NCI-H69 (cell line): ENCODE data around the gene NCOR2.
"Not testable (repeated sequence)": the region's sequence is repeated elsewhere in the genome, so short reads cannot be mapped to it uniquely, and the experiment has no call there.

ENCODE experiments used
- DNase-seq: peaks from one replicate; lab custom pipeline; 2025; lab: John Stamatoyannopoulos, UW

Gene NCOR2

DNA sequence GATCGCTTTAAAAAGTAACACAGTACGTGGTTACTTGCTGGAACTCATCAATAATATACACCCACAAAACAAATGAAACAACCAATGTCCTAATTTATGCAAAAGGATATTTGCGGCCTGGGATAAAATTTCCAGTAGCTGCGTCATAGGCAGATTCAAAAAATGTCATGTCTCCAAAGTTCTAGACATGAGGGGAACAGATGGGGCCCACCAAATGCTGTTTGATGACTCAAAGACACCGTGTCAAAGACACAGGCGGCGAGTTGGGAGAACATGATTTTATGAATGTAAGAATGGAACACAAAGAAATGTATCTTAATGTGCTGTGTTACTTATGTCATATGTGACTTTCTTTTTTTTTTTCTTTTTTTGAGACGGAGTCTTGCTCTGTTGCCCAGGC, 34.3 kb upstream of the NCOR2 start:
- DNase-seq: no peak

DNA sequence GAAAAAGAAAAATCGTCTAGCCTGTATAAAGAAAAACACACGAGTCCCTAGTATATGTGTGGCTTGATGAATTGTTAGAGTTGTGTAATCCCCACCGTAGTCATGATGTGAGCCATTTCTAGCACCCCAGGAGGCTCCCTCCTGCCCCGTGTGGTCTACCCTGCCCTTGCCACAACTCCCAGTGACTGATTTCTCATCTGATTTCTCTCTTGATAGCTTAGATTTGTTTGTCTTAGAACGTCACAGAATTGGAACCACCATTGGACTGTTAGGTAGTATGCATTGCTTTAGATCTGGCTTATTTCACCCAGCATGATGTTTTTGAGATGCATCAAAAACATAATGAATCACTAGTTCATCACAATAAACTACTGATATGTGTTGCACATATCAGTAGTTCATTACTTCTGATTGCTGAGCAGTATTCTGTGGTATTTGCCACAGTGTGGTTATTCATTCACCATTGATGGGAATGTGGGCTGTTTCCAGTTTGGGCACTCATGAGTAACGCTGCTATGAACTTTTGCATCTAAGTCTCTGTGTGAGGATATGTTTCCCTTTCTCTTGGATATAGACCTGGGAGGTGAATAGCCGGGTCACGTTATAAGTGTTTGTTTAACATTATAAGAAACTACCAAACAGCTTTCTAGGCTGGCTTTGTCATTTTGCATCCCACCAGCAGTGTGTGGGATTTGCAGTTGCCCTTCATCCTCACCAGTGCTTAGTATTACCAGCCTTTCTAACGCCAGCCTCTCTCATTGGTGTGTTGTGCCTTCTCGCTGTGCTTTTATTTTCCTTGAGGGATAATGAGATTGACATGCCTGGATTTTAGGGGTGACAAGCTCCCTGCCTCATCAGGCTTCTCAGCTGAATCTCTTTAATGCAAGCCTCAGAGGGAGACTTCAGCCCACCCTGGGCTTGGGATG, 31.9 kb upstream of the NCOR2 start:
- no peak for DNase-seq

DNA sequence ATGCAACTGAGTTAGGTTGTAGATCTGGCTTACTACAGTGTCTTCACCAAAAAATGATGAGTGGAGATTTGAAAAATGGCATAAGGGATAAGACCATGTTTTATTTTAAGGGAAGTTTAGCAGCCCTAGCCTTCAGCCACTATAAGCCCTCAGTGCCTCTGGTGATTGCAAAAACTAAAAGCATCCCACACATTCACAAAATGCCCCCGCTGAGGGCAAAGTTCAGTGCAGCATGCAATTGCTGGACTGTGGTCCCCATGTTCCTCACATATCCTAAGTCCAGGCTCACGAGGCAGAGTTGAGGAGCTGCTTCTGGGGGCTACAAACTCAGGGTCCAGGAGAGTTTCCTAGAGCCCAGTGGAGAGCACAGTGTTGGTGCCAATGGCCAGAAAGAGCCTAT, 29.6 kb upstream of the NCOR2 start:
- DNase-seq: no peak

DNA sequence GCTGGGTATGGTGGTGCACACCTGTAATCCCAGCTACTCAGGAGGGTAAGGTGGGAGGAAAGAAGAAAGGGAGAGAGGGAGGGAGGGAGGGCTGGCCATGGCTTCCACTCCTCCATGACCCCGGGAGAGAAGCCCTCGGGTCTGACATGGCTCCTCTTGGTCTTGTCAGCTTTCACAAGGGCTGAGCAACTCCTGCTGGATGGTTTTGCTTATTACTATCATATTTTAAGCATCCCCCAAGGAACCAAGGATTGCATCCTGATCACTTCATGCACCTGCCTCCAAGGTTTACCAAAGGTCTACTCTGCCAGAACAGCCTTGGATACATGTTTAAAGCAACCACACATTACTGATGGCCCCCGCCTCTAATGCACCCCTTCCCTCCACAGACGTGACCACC, 28.0 kb upstream of the NCOR2 start:
- no peak for DNase-seq

DNA sequence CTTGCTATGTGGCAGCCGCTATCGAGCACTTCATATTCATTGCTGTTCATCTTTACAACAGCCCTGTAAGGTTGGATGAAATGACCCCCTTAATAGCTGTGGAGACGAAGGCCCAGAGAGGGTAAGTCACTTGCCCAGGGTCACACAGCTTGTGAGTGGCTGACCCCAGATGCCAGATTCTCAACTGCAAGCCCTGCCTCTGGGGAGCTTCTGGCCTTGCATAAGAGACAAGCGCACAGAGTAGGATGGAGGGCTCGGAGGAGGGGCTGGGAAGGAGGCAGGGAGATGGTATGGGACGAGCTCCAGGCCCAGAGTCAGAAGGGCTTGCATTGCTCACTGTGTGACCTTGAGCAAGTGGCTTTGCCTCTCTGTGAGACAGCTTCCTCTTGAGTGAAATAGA, 27.4 kb upstream of the NCOR2 start:
- no peak for DNase-seq

DNA sequence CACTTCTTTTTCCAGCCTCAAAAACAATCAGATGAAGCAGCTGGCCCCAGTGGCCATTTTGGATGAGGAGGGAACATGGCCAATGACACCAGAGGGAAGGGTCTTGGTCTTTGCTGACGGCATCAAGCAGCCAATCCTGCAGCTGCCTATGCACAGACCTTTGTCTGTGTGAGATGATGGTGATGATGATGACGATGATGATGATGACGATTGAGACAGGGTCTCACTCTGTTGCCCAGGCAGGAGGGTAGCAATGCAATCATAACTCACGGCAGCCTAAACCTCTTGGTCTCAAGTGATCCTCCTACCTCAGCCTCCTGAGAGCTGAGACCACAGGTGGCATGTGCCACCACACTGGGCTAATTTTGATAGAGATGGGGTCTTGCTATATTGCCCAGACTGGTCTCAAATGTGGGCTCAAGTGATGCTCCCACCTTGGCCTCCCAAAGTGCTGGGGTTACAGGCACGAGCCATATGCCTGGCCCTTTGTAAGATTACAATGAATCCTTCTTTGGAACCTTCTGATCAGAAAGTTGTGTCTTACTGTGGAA, 26.5 kb upstream of the NCOR2 start:
- no peak for DNase-seq

DNA sequence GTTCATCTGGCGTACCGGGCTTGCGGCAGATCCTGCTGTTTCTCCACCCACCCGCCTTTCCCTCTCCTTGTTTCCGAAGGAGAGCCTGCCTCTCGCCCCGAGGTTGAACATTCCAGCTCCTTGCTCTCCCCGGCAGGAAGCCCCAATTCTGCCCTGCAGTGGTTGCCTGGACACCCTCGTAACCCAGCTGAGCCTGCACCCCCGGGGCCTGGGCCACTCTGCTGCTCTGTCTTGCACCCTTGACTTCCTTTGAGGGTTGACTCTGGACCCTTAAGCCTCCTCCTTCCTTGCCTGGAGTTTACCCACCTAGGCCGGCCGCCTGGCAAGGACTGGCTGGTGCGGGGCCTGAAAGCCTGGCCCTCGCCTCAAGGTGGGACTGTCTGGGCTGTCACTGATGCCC, 25.8 kb upstream of the NCOR2 start:
- DNase-seq: no peak

DNA sequence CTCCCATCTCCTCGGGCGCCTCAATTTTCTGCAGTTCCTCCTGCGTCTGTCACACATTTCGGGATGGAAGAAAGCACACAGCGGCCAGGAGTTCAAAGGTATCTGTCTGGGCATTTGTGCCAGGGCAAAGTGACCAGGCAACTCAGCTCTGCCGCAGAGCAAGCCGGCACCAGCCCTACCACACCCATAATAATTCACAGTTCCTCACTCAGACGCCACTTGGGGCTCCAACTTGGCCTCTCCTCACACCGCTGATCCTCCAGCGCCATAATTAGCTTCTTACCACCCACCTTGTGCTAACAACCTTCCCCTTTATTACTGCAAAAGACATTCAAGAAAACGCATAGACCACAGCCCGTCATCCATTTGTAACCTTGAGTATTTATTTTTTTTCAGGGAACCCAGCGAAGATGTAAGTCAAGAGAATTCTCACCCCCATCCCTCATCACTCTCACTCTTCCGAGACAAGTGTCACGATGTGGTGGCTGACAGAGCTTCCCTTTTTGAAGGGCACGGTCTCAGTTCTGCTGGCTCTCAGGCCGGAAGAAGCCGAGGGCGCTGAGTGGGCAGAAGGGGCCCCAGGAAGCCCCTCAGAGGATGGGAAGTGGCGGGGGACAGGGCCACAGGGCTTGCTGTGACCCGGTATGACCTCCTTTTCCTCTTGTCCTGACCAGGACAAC, 25.2 kb upstream of the NCOR2 start:
- peak; percentile 44 for DNase-seq

DNA sequence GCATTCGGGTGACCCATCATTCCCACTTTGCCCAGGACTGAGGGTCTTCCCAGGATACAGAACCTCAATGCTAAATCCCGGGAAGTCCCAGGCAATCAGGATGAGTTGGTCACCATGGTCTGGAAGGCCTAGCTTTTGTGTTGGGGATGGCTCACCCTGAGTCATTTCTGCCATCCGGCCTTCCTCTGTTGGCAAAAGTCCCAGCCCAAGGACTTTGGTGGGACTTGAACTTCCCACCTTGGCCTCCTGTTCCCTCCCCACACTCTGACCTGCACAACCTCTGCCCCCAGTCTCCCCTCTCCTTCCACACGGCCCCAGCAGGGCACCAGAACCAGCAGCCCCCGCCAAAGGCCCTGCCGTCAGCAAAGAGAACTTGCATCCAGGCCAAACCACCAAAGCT, 24.6 kb upstream of the NCOR2 start:
- DNase-seq: no peak

DNA sequence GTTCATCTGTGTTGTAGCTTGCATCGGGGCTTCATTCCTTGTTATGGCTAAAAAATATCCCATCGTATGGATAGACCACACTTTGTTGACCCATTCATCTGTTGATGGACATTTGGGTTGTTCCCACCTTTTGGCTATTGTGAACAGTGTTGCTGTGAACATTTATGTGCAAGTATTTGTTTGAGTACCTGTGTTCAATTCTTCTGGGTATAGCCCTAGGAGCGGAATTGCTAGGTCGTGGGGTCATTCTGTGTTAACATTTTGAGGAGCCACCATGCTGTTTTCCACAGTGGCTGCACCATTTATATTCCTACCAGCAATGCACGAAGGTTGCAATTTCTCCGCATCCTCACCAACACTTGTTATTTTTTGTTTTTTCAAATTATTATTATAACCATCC, 23.0 kb upstream of the NCOR2 start:
- no peak for DNase-seq

DNA sequence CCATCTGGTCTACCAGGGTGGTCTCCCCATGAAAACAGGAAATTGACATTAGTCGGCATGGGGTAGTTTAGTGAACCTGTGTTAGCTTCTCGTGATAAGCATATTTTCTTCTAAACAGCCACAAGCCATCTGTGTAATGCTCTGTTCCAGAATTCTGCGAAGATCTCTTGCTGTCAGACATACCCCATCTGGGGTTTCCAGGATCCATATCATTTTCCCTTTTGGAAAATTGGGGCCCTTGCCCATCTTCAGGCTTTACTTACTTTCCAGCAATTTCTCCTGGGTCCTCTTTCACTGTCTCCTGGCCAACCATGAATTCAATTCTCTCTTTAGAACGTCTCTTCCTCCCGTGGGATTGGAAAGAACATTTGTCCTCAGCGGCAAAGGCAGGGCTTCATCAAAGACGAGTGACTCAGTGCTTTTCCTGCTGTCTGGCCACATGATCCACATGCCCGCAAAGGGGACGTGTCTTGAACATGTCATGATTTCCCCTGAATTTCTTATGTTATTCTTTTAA, 21.4 kb upstream of the NCOR2 start:
- DNase-seq: no peak

DNA sequence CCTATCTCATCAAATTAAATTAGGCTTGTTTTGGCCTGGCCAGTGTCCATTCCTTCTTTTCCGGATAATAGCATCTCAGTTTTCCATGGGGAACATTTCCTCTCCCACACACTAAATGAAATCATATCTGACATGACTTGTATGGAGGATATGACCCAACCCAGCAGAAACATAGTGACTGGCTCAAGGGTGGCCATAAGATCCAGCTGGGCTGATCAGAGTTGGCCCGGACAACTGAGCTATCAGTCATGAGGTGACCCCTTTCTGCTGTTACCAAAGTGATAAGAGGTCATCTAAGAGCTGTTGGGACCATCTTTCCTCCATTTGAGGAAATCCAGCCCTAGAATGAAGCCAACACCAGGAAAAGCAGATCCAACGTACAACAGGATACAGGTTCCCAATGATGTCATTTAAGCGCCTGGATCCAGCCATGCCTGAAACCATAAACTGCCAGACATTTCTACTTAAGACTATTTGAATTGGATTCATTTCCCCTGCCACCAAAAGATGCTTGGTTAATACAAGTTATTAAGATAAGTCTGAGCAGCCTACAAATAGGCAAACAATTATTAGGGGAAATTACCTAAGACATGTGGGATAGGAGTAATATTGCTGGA, 20.7 kb upstream of the NCOR2 start:
- DNase-seq: no peak

DNA sequence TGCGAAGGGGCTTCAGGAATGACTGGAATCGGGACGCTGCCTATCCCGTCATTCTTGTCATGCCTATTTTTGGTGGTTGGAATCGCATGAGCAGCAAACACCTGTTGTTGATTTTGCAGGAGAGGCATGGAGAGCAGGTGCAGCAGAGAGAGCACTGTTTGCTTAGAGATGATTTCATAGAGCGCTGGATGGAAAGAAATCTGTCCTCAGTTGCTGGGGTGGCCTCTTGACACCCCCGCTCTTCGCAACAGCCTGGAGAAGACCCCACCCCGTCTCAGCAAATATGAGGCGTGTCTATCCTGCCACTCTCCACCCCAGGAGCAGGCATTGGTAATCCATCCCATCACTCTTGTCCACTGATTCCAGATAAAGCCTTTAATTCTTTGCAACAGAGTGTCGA, 19.3 kb upstream of the NCOR2 start:
- DNase-seq: peak; percentile 95

DNA sequence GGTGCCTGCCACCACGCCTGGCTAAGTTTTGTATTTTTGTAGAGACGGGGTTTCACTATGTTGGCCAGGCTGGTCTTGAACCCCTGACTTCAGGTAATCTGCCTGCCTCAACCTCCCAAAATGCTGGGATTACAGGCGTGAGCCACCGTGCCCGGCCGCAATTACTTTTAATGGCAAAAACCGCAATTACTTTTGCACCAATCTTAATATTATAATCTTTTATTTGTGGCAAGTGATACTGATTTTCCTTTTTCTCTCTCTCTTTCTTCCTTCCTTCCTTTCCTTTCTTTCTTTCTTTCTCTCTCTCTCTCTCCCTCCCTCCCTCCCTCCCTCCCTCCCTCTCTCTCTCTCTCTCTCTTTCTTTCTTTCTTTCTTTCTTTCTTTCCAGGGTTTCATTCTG, 17.1 kb upstream of the NCOR2 start:
- not testable (repeated sequence) for DNase-seq

DNA sequence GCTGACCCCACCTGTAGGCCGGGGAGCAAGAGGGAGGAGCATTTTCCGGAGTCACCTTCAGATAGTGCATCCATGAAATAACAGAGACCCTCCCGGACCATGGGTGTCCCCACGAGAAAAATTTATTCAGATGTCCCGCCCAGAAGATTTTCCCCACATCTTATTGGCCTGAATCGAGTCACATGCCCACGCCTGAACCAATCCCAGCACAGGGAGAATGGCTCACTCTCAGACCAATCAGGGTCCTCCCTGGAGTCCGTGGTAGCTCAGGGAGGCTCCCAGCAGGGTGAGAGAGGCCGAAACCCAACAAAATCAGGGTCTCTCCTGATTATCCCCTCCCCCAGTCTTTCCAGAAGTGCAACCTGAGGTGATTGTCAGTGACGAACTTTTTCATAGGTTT, 16.4 kb upstream of the NCOR2 start:
- DNase-seq: no peak

DNA sequence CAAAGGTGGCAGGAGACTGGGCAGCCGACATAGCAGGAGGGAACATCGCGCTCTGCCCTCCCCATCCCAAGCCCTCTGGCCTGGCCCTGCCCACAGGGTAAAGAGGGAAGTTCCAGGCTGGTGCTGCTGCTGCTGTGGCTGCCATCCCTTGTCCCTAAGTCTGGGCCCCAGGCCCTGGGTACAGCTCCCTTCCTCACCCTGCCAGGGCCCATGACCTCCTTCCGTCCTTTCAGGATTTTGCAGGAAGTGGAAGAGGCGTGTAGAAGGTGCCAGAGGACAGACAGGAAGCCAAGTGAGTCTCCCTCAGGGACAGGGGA, 14.7 kb upstream of the NCOR2 start:
- peak; percentile 33 for DNase-seq

DNA sequence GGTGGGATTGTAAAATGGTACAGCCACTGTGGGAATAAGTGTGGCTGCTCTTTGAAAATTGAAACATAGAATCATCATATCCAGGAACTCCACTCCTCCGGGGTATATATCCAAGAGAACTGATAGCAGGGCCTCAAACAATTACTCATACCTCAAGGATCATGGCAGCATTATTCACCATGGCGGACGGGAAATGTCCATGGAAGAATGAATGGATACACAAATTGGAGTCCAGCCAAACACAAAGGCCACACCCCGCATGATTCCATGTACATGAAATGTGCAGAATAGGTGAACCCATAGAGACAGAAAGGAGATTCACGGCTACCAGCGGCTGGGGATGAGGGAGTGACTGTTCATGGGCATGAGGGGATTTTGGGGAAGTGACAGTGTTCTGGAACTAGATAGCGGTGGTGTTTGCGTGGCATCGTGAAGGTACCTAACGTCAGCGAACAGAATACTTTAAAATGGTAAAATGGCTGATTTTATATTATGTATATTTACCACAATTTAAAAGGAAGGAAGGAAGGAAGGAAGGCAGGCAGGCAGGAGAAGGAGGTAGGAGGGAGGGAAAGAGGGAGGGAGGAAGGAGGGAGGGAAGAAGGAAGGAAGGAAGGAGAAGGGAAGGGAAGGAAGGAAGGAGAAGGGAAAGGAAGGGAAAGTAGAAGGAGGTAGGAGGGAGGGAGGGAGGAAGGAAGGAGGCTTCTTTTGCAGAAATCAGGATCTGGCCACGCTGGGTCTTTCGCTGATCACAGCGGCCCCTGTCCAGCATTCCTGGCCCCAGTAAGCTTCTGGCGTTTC, 14.1 kb upstream of the NCOR2 start:
- peak; percentile 24 for DNase-seq

DNA sequence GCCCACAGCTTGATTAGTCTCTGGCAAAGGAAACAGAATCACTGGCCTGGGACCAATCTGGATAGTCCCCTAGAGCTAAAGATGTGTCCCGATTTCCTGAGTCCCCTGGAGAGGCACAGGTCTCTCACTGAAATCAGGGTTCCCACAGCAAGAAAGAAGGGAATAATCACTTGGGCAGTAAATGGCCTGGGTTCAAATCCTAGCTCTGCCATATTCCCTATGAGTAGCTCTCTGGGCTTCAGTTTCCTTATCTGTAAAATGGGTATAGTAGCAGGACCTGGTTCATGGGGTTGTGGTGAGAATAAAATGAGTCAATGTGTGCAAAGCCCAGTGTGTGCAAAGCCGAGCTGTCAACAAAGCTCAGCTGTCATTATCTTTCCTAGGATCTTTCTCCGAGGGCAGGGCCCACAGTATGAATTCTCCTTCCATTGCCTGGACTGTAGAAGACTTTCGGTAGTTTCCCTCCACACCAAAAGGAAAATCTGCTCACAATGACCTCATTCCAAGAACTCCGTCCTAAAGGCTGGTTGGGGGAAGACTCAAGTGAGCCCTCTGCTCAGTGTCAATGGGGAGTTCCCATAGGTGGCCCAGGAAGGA, 12.6 kb upstream of the NCOR2 start:
- DNase-seq: no peak

DNA sequence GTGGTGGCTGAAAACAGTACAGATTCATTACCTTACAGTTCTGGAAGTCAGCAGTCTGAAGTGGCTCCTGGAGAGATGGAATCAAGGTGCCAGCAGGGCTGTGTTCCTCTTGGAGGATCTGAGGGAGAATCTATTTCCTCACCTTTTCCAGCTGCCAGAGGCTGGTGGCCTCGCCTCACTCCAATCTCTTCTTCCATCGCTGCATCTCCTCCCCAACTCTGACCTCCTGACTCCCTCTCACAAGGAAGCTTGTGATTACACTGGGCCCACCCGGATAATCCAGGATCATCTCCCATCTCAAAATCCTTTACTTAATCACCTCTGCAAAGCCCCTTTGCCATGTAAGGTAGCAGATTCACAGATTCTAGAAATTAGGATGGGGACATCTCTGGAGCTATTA, 11.4 kb upstream of the NCOR2 start:
- DNase-seq: no peak

DNA sequence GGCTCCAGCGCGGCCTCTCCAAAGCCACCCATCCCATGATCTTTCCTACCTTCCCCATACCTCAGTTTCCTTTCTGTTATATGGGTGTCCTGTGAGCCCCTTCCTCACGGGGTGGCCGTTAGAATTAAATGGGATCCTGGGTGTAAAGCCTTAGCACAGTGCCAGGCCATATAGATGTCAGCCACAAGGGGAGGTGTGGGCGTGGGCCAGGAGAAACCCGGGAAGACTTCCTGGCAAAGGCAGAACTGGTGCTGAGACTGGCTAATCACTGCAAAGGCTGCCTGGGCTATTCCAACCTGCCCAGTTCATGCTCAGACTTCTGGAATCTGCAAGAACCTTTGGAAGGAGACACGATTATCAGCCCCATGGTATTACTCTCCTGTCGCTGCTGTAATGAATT, 11.0 kb upstream of the NCOR2 start:
- DNase-seq: no peak

DNA sequence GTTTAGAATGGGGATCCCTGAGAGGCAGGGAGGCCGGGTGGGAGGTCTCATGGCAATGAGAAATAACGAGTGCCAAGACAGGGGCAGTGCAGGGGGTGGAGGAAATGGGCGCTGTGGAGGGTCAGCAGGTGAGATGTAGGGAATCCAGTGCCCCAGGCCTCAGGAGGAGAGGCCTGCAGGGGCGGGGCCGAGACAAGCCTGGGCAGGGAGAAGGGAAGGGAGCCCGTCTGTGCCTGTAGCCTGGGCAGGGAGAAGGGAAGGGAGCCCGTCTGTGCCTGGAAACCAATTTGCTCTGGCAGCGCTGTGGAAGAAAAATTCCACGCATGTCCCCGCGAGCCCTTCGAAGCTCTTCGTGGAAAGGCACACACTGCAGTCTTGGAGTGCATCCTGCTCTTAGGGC, 10.6 kb upstream of the NCOR2 start:
- peak; percentile 67 for DNase-seq

DNA sequence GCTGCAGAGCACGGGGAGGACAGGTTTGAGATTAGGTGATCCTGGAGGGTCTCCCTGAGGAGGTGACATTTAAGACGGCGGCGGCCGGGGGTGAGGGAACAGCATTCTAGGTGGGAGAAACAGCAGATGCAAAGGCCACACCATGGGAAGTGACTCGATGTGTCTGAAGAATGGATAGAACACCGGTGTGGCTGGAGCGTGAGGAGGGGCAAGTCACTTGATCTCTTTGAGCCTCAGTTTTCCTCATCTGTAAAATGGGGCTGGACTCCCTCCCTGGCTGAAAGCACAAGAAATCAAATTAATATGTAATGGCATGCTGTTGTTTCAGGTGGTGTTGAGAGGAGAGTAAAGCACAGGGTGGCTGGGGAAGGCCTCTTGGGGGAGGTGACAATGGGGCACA, 10.0 kb upstream of the NCOR2 start:
- DNase-seq: no peak
